Amniotic epithelial cell (primary cell): ENCODE results near the gene GRIK4.
A peak's percentile ranks its signal among the peaks of the same experiment; 100 is the strongest.

Experiments used
- DNase-seq: peaks from one replicate; pipeline ENCODE4 v3.0.0-alpha.2; 2010; ENCODE audit warnings: low read depth

GRIK4 gene

GRCh38 chr11:120954381-120954780 is 442.8 kb downstream of the GRIK4 start:
- DNase-seq, result no peak

GRCh38 chr11:120956710-120957495 is 445.4 kb downstream of the GRIK4 start:
- DNase-seq, result no peak

GRCh38 chr11:120958185-120958584 is 446.6 kb downstream of the GRIK4 start:
- DNase-seq, result no peak

- DNase-seq, result no peak
Observed at GRCh38 chr11:120959189-120959588, 447.6 kb downstream of the GRIK4 start.

- peak; percentile 43 for DNase-seq
Observed at GRCh38 chr11:120964857-120965256, 453.3 kb downstream of the GRIK4 start.

- no peak for DNase-seq
Observed at GRCh38 chr11:120966840-120967239, 455.3 kb downstream of the GRIK4 start.

- DNase-seq, result no peak
Observed at GRCh38 chr11:120969993-120970392, 458.4 kb downstream of the GRIK4 start.

GRCh38 chr11:120971825-120972224 is 460.3 kb downstream of the GRIK4 start:
- no peak for DNase-seq

GRCh38 chr11:120972621-120973020 is 461.1 kb downstream of the GRIK4 start:
- no peak for DNase-seq

GRCh38 chr11:120973501-120973900 is 462.0 kb downstream of the GRIK4 start:
- DNase-seq, result no peak

GRCh38 chr11:120974466-120974865 is 462.9 kb downstream of the GRIK4 start:
- DNase-seq, result no peak

- no peak for DNase-seq
Observed at GRCh38 chr11:120974965-120975364, 463.4 kb downstream of the GRIK4 start.

- DNase-seq, result no peak
Observed at GRCh38 chr11:120977266-120978137, 466.0 kb downstream of the GRIK4 start.

GRCh38 chr11:120978701-120979100 is 467.2 kb downstream of the GRIK4 start:
- DNase-seq, result no peak

- DNase-seq, result peak; percentile 41
Observed at GRCh38 chr11:120985718-120986569, 474.4 kb downstream of the GRIK4 start.

GRCh38 chr11:120988603-120989002 is 477.1 kb downstream of the GRIK4 start:
- no peak for DNase-seq

GRCh38 chr11:120991830-120992686 is 480.5 kb downstream of the GRIK4 start:
- no peak for DNase-seq

GRCh38 chr11:120994091-120994859 is 482.7 kb downstream of the GRIK4 start:
- DNase-seq, result no peak

- DNase-seq, result no peak
Observed at GRCh38 chr11:120995184-120995583, 483.6 kb downstream of the GRIK4 start.

GRCh38 chr11:120996973-120997372 is 485.4 kb downstream of the GRIK4 start:
- no peak for DNase-seq
